Measurements from ENCODE around the gene STARD3NL. TPM values are rescaled to one million over a fixed set of nuclear protein-coding genes. Genes with fewer than 3 reads are reported as not detected.
"Not testable (repeated sequence)": the region's sequence is repeated elsewhere in the genome, so short reads cannot be mapped to it uniquely, and the experiment has no call there.

The STARD3NL gene
- polyA plus RNA-seq, 10 donors: 30.7 to 39.7 (median 34.1) TPM

- DNase-seq: no peak
Observed at GRCh38 chr7:38217672-38218071, 39.6 kb downstream of the STARD3NL start.

GRCh38 chr7:38220452-38220851 lies 42.4 kb downstream of the STARD3NL start:
- no peak for DNase-seq

- DNase-seq: peak; percentile 43 to 72 (median 59)
Observed at GRCh38 chr7:38222481-38223096, 44.5 kb downstream of the STARD3NL start.

- DNase-seq: no peak
Observed at GRCh38 chr7:38223306-38223705, 45.3 kb downstream of the STARD3NL start.

- DNase-seq: no peak
Observed at GRCh38 chr7:38224392-38224791, 46.3 kb downstream of the STARD3NL start.

- peak in 1 of 3 donors; percentile 25 for DNase-seq
Observed at GRCh38 chr7:38229386-38229785, 51.3 kb downstream of the STARD3NL start.

- no peak for DNase-seq
Observed at GRCh38 chr7:38229884-38230642, 52.0 kb downstream of the STARD3NL start.

GRCh38 chr7:38232502-38233366 lies 54.7 kb downstream of the STARD3NL start:
- no peak for DNase-seq

GRCh38 chr7:38234759-38235158 lies 56.7 kb downstream of the STARD3NL start:
- not testable (repeated sequence) for DNase-seq

GRCh38 chr7:38235606-38236005 lies 57.6 kb downstream of the STARD3NL start:
- no peak for DNase-seq

- DNase-seq: not testable (repeated sequence)
Observed at GRCh38 chr7:38239129-38239528, 61.1 kb downstream of the STARD3NL start.

GRCh38 chr7:38241071-38241470 lies 63.0 kb downstream of the STARD3NL start:
- DNase-seq: no peak

GRCh38 chr7:38242814-38243213 lies 64.8 kb downstream of the STARD3NL start:
- DNase-seq: no peak

- not testable (repeated sequence) for DNase-seq
Observed at GRCh38 chr7:38243345-38243744, 65.3 kb downstream of the STARD3NL start.

GRCh38 chr7:38244516-38244915 lies 66.5 kb downstream of the STARD3NL start:
- DNase-seq: no peak

GRCh38 chr7:38245409-38245977 lies 67.4 kb downstream of the STARD3NL start:
- no peak for DNase-seq

GRCh38 chr7:38248069-38248567 lies 70.1 kb downstream of the STARD3NL start:
- no peak for DNase-seq

- DNase-seq: not testable (repeated sequence)
Observed at GRCh38 chr7:38249849-38250248, 71.8 kb downstream of the STARD3NL start.

- DNase-seq: no peak
Observed at GRCh38 chr7:38257350-38257677, 79.3 kb downstream of the STARD3NL start.

- DNase-seq: not testable (repeated sequence)
Observed at GRCh38 chr7:38259157-38259556, 81.1 kb downstream of the STARD3NL start.

GRCh38 chr7:38261601-38262000 lies 83.6 kb downstream of the STARD3NL start:
- not testable (repeated sequence) for DNase-seq

- DNase-seq: not testable (repeated sequence)
Observed at GRCh38 chr7:38262026-38262425, 84.0 kb downstream of the STARD3NL start.
